C4-2B (cell line): ENCODE results near the gene SP3.
A peak's percentile ranks its signal among the peaks of the same experiment; 100 is the strongest.

Experiments
- H3K27ac ChIP-seq: fragments of 450-650 bp; 2 replicates; pipeline ENCODE4 v1.5.1; 2017
- ZFX ChIP-seq: fragments of 450-650 bp; IDR thresholded peaks from 2 replicates; pipeline ENCODE4 v1.6.1; 2017
- TF ChIP-seq, protein P1 (sequence below): fragments of 450-650 bp; conservative IDR thresholded peaks from 2 replicates; pipeline ENCODE4 v1.5.1; 2017; ENCODE audit warnings: mild to moderate bottlenecking

SP3 gene

DNA sequence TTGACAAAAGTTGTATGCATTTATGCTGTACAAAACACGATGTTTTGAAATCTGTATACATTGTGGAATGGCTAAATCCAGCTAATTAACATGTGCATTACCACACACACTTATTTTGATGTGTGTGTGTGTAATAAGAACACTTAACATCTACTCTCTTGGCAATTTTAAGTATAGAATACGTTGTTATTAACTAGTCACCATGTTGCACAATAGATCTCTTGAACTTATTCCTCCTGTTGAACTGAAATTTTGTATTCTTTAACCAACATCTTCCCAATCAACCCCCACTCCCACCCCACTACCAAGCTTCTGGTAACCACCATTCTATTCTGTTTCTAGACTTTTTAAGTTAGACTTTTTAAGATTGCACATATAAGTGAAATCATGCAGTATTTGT lies 16.3 kb upstream of the SP3 start:
- H3K27ac ChIP-seq = no peak overlapping the region
- no peak for TF ChIP-seq ZFX
- TF ChIP-seq, protein P1, sequence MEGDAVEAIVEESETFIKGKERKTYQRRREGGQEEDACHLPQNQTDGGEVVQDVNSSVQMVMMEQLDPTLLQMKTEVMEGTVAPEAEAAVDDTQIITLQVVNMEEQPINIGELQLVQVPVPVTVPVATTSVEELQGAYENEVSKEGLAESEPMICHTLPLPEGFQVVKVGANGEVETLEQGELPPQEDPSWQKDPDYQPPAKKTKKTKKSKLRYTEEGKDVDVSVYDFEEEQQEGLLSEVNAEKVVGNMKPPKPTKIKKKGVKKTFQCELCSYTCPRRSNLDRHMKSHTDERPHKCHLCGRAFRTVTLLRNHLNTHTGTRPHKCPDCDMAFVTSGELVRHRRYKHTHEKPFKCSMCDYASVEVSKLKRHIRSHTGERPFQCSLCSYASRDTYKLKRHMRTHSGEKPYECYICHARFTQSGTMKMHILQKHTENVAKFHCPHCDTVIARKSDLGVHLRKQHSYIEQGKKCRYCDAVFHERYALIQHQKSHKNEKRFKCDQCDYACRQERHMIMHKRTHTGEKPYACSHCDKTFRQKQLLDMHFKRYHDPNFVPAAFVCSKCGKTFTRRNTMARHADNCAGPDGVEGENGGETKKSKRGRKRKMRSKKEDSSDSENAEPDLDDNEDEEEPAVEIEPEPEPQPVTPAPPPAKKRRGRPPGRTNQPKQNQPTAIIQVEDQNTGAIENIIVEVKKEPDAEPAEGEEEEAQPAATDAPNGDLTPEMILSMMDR = no peak

- TF ChIP-seq, protein P1 = no peak
- TF ChIP-seq ZFX = no peak
- H3K27ac ChIP-seq = no peak overlapping the region
Measured at GRCh38 chr2:173979751-173980351, 14.7 kb upstream of the SP3 start.

DNA sequence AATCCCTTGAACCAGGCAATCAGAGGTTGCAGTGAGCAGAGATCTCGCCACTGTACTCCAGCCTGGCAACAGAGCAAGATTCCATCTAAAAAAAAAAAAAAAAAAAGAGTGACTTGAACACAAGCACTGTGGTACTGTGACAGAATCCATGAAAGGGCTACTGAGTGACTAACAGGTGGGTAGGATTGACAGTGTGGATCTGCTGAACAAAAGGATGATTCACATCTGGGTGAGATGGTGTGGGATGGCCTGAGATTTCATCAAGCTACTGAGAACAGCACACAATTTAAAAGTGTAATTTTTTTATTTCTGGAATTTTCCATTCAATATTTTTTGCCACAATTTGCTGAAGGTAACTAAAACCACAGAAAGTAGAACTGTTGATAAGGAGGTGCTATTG lies 13.3 kb upstream of the SP3 start:
- H3K27ac ChIP-seq = no peak overlapping the region
- TF ChIP-seq ZFX = no peak
- TF ChIP-seq, protein P1 = no peak

GRCh38 chr2:173972636-173973035 lies 7.5 kb upstream of the SP3 start:
- H3K27ac ChIP-seq = peak overlapping the region; percentile 26; the same call in 1 of the 2 replicates
- TF ChIP-seq ZFX = no peak
- TF ChIP-seq, protein P1 = no peak

- peak overlapping the region; percentile 26; the same call in 1 of the 2 replicates for H3K27ac ChIP-seq
- TF ChIP-seq, protein P1 = no peak
Measured at GRCh38 chr2:173972165-173972564, 7.0 kb upstream of the SP3 start.

DNA sequence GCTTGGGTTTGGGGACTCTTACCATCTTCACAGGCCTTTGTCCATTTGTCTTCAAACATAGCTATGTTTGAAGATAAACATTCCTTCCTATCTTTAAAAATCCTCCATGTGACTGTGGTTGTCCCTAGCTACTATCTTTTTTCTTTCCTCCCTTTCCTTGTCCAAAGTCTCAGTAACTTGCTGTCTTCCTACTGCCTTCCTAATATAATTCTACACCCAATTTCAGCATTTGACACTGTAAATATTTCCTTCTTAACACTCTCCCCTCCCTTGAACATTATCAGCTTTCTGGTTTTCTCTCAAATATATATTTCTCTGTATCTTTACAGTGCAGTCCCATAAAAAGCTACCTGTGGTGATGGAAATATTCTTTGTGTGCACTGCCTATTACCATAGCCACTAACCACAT lies 5.3 kb upstream of the SP3 start:
- TF ChIP-seq, protein P1 = no peak
- TF ChIP-seq ZFX = no peak
- no peak overlapping the region for H3K27ac ChIP-seq

GRCh38 chr2:173969886-173970285 lies 4.7 kb upstream of the SP3 start:
- H3K27ac ChIP-seq = no peak overlapping the region
- TF ChIP-seq, protein P1 = no peak
- no peak for TF ChIP-seq ZFX
